Caco-2 (cell line): ENCODE results near the gene PHACTR1. TPM values are rescaled to one million over a fixed set of nuclear protein-coding genes. Genes with fewer than 3 reads are reported as not detected.

Experiments used
- BruUV-seq: library from RNA; stranded (reverse); fragments of 400-500 nt; replicated peaks from 2 replicates; lab custom pipeline; 2021; lab: Mats Ljungman, UMichigan
- CTCF ChIA-PET: fragments of 300-600 bp; sonication (Branson Sonifier 250); formaldehyde crosslinking; loops from one replicate; lab custom pipeline; 2022; ENCODE audit warnings: antibody characterized with exemption; lab: Charles Lee
- POLR2A ChIA-PET: fragments of 300-600 bp; sonication (Branson Sonifier 250); formaldehyde crosslinking; loops from one replicate; lab custom pipeline; 2022; ENCODE audit warnings: antibody characterized with exemption; lab: Charles Lee
- DNase-seq, 2 experiments: peaks; one replicate each; pipeline versions ENCODE4 v3.0.0 to v3.0.0-alpha.2; 2020 to 2022
- H3K27me3 ChIP-seq: replicated peaks from 2 replicates; pipeline ENCODE4 v1.6.0; 2011; ENCODE audit warnings: low read length; ENCODE audit not compliant: control insufficient read depth, insufficient read depth
- H3K36me3 ChIP-seq: 2 replicates; pipeline ENCODE4 v1.5.1; 2011; ENCODE audit warnings: low read length; ENCODE audit not compliant: control insufficient read depth, insufficient read depth
- H3K4me1 ChIP-seq: fragments of 250-450 bp; sonication (Bioruptor Pico); 2 replicates; pipeline ENCODE4 v1.5.1; 2020; ENCODE audit warnings: mild to moderate bottlenecking
- H3K4me3 ChIP-seq: 2 replicates; pipeline ENCODE4 v1.5.1; 2011; ENCODE audit warnings: low read depth, mild to moderate bottlenecking, control low read depth, low read length
- H3K9me3 ChIP-seq: fragments of 250-450 bp; sonication (Bioruptor Pico); 2 replicates; pipeline ENCODE4 v1.5.1; 2020; ENCODE audit warnings: mild to moderate bottlenecking, moderate library complexity
- H3K27ac Mint-ChIP-seq: one replicate; pipeline ENCODE4 v1.8.0; 2022; ENCODE audit warnings: mixed read lengths; ENCODE audit not compliant: unreplicated experiment
- H3K27me3 Mint-ChIP-seq: one replicate; pipeline ENCODE4 v1.8.0; 2022; ENCODE audit warnings: mixed read lengths; ENCODE audit not compliant: insufficient read depth, unreplicated experiment
- H3K36me3 Mint-ChIP-seq: one replicate; pipeline ENCODE4 v1.8.0; 2022; ENCODE audit warnings: mild to moderate bottlenecking, mixed read lengths; ENCODE audit not compliant: insufficient read depth, unreplicated experiment
- H3K4me1 Mint-ChIP-seq: one replicate; pipeline ENCODE4 v1.8.0; 2022; ENCODE audit warnings: low read depth, mixed read lengths; ENCODE audit not compliant: unreplicated experiment
- H3K4me3 Mint-ChIP-seq: one replicate; pipeline ENCODE4 v1.8.0; 2022; ENCODE audit warnings: mild to moderate bottlenecking, moderate library complexity, mixed read lengths; ENCODE audit not compliant: unreplicated experiment
- H3K9me3 Mint-ChIP-seq: one replicate; pipeline ENCODE4 v1.8.0; 2022; ENCODE audit warnings: mixed read lengths; ENCODE audit not compliant: unreplicated experiment
- intact Hi-C: fragments of 100-400 bp; cut with micrococcal nuclease; formaldehyde crosslinking; loops from one replicate; pipeline ENCODE4 v1.10.0; 2022; ENCODE audit not compliant: unreplicated experiment
- total RNA-seq: library from RNA; stranded (reverse); gene quantifications from 2 replicates; pipeline ENCODE4 v1.2.3, GENCODE V29; 2022
- TF ChIP-seq, protein P1 (sequence below), 2 experiments: fragments of 200-600 bp in 1 of 2; IDR thresholded peaks; 1 replicate in 1 of 2; 2 replicates in 1 of 2; pipeline versions ENCODE4 v1.5.1 to v1.8.0; 2011 to 2022; ENCODE audit warnings: antibody characterized with exemption in 1 of 2, control low read depth in 1 of 2, inconsistent platforms in 1 of 2, low read depth in 1 of 2, low read length in 1 of 2, mild to moderate bottlenecking in 1 of 2, moderate library complexity in 1 of 2; ENCODE audit not compliant: insufficient read depth in 1 of 2, severe bottlenecking in 1 of 2, unreplicated experiment in 1 of 2

The PHACTR1 gene
- total RNA-seq, 1 experiment from 2014 or later = 0.41 TPM

- POLR2A ChIA-PET = no interaction called here
- no peak overlapping the region for H3K4me3 ChIP-seq
- Mint-ChIP-seq H3K27me3 (peaks cover 37% of the 10 kb centered on the region), H3K9me3 (no peaks in the 10 kb centered on the region), H3K4me3 (no peak overlapping the region), H3K36me3 (no peaks in the 10 kb centered on the region), H3K27ac (no peak overlapping the region), H3K4me1 (peaks cover 15% of the 10 kb centered on the region)
- CTCF ChIA-PET = no interaction called here
- no peaks in the 10 kb centered on the region for H3K36me3 ChIP-seq
- H3K27me3 ChIP-seq = peaks cover 5% of the 10 kb centered on the region
- H3K9me3 ChIP-seq = no peaks in the 10 kb centered on the region
- DNase-seq = no peak
- TF ChIP-seq, protein P1, sequence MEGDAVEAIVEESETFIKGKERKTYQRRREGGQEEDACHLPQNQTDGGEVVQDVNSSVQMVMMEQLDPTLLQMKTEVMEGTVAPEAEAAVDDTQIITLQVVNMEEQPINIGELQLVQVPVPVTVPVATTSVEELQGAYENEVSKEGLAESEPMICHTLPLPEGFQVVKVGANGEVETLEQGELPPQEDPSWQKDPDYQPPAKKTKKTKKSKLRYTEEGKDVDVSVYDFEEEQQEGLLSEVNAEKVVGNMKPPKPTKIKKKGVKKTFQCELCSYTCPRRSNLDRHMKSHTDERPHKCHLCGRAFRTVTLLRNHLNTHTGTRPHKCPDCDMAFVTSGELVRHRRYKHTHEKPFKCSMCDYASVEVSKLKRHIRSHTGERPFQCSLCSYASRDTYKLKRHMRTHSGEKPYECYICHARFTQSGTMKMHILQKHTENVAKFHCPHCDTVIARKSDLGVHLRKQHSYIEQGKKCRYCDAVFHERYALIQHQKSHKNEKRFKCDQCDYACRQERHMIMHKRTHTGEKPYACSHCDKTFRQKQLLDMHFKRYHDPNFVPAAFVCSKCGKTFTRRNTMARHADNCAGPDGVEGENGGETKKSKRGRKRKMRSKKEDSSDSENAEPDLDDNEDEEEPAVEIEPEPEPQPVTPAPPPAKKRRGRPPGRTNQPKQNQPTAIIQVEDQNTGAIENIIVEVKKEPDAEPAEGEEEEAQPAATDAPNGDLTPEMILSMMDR (IDR thresholded peaks at IDR 0.05; ENCODE audit: insufficient read depth in 1 of 2, low read depth in 1 of 2, low read length in 1 of 2, severe bottlenecking in 1 of 2, unreplicated experiment in 1 of 2) = no peak
- H3K4me1 ChIP-seq = peaks cover 14% of the 10 kb centered on the region; the same call in 1 of the 2 replicates
- intact Hi-C loops = no loop called here
- no TSS peak for BruUV-seq
Observed at GRCh38 chr6:13012296-13012695, 295.7 kb downstream of the PHACTR1 start.

DNA sequence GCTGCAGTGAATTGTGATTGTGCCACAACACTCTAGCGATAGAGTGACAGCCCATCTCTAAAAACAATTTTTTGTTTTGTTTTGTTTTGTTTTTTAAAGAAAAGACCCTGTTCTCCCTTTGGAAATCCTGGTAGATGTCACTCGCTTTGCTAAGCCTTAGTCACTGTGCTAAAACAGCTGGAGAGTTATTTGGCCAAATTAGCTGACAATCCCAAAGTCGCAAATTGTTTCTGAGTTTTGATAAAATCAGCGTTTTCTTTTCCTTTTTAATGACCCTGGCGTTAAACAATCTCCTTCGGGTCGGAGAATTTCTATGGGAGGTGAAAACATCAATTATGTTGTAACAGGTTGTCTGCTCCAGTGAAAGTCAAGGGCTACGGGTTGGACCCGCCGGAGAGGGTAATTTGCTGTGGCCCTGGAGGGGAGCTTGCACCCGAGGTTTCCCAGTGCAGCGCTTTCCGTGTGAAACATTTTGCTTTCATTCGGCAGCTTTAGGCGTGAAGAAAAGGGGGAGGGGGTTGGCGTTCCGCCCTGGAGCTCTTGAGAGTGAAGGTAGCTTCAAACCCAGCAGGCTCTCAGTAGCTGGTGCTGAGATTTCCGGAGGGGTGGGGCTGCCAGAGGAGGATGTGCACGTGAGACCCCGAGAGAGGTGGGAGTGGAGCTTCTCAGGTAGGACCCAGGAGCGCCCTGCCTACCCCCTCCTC, 296.6 kb downstream of the PHACTR1 start:
- Histone ChIP-seq H3K4me3 (0 out of 2 replicates have a peak overlapping the region, but pooled peaks have one; percentile 11), H3K4me1 (peaks cover 14% of the 10 kb centered on the region; the same call in 1 of the 2 replicates), H3K9me3 (no peaks in the 10 kb centered on the region), H3K27me3 (peaks cover 5% of the 10 kb centered on the region), H3K36me3 (no peaks in the 10 kb centered on the region)
- Mint-ChIP-seq H3K9me3 (no peaks in the 10 kb centered on the region), H3K4me1 (peaks cover 15% of the 10 kb centered on the region), H3K27me3 (peaks cover 35% of the 10 kb centered on the region), H3K27ac (no peak overlapping the region), H3K4me3 (peak overlapping the region; percentile 67), H3K36me3 (no peaks in the 10 kb centered on the region)
- ChIA-PET CTCF (no interaction called here), POLR2A (no interaction called here)
- no peak for DNase-seq
- TF ChIP-seq, protein P1 (IDR thresholded peaks at IDR 0.05; ENCODE audit: insufficient read depth in 1 of 2, low read depth in 1 of 2, low read length in 1 of 2, severe bottlenecking in 1 of 2, unreplicated experiment in 1 of 2) = no peak
- intact Hi-C loops = no loop called here
- no TSS peak for BruUV-seq

GRCh38 chr6:13013681-13014503, 297.3 kb downstream of the PHACTR1 start:
- H3K9me3 ChIP-seq = no peaks in the 10 kb centered on the region
- H3K4me3 ChIP-seq = 0 out of 2 replicates have a peak overlapping the region, but pooled peaks have one; percentile 11
- TF ChIP-seq, protein P1 (IDR thresholded peaks at IDR 0.05; ENCODE audit: insufficient read depth in 1 of 2, low read depth in 1 of 2, low read length in 1 of 2, severe bottlenecking in 1 of 2, unreplicated experiment in 1 of 2) = no peak
- H3K27me3 ChIP-seq = peaks cover 5% of the 10 kb centered on the region
- no peaks in the 10 kb centered on the region for H3K9me3 Mint-ChIP-seq
- ChIA-PET CTCF (no interaction called here), POLR2A (no interaction called here)
- peaks cover 31% of the 10 kb centered on the region for H3K27me3 Mint-ChIP-seq
- intact Hi-C loops = no loop called here
- no peaks in the 10 kb centered on the region for H3K36me3 ChIP-seq
- peak overlapping the region; percentile 67 for H3K4me3 Mint-ChIP-seq
- no peaks in the 10 kb centered on the region for H3K36me3 Mint-ChIP-seq
- no TSS peak for BruUV-seq
- peaks cover 15% of the 10 kb centered on the region for H3K4me1 Mint-ChIP-seq
- DNase-seq = no peak
- no peak overlapping the region for H3K27ac Mint-ChIP-seq
- peaks cover 14% of the 10 kb centered on the region; the same call in 1 of the 2 replicates for H3K4me1 ChIP-seq
